Ramos (cell line): Measurements from ENCODE around the gene PSMB10.

Experiments
- in situ Hi-C: fragments of 300-500 bp; cut with MboI; formaldehyde crosslinking; loops from one replicate; pipeline ENCODE4 v1.14.3; 2022; ENCODE audit warnings: low sequenced_read_pairs; ENCODE audit not compliant: unreplicated experiment

Gene PSMB10

DNA sequence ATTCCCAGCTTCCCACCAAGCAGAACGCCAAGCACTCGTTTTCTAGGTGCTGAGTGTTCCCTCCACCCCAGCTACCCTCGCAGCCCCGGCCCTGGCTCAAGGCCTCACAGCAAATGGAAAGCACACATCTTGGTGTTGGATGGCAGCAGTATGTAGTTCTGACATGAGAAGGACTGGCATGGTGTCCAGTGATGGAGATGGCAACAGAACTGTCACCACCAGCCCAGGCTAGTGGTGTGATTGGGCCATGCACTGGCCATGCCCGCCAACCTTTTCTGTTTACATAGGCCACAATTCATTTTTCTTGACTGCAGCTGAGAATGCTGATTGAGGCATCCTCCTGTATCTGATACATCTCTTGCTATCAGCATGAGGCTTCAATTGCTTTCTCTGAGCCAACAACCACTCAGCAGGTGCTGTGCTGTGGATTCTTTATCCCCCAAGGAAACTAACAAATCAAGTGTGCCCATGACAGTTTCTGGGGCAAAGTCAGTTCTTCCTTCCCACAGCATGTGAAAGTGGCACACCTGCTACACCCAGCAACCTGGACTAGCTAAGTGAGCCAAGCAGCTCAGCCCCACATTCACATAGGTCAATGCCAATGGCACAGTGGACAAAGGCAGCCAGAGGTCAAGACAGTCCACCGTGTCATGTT lies 28.0 kb upstream of the PSMB10 start:
- in situ Hi-C loops: no loop called here

DNA sequence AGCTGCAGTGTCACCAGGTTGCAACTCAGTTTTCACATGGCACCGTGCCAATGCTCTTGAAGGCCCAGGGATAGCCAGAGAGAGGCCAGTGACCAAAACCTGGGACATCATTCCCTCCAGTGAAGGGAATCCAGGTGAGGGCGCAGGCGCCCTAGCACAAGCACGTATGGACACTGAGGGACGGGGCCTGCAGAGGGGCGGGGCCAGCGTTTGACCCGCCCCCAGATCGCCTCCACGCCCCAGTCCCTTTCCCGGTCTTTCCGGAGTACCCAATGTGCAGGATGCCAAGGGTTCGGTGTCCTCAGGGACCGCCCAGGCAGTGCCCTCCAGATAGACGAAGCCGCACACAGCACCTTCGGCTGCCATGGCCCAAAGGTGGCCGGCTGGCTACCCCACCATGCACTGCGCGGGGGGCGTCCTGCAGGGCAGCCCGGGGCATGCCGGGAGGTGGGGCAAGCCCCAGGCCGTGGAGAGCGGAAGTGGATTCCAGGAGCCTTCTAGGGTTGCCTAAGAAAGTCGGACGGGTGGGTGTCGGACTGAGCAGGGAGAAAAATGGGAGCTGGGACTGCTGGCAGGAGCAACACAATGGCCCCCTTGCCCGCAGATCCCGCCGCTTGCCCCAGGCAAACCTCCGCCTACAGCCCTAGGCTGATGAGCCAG lies 27.1 kb upstream of the PSMB10 start:
- in situ Hi-C loops: no loop called here

DNA sequence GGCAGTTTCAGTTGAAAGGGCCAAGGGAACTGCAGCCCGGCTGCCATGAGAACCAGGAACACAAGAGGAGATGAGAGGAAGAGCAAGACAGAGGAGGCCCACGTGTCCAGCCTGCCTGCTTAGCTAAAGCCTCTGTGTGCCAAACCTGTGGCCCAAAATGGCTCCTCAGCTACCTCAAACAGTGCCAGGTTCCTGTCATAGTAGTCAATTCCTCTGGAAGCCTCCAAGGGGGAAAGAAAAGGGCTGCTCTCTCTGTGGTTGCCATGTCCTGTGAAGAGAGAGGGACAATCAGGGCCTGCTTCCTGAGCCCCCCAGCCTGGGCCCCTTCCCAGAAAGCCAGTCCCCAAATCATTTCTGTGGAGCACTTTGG lies 26.6 kb upstream of the PSMB10 start:
- in situ Hi-C loops: no loop called here

DNA sequence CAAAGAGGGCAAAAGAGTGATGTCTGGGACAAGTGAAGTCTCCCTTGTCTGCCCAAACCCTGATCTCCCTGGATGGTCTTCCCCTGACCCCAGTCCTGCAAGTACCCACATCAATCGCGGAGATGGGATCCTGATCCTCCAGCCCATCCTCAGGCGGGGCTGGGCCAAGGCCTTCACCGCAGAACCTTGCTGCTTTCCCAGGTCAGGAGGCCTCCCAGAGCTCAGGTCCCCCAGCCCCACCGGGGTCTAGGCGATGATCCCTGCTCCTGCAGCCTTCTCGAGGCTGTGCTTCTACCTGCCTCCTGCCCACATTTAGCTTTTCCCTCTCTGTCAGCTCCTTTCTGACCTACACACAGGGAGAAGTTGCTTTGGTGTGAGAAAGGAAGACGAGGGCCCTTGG lies 25.5 kb upstream of the PSMB10 start:
- in situ Hi-C loops: no loop called here

DNA sequence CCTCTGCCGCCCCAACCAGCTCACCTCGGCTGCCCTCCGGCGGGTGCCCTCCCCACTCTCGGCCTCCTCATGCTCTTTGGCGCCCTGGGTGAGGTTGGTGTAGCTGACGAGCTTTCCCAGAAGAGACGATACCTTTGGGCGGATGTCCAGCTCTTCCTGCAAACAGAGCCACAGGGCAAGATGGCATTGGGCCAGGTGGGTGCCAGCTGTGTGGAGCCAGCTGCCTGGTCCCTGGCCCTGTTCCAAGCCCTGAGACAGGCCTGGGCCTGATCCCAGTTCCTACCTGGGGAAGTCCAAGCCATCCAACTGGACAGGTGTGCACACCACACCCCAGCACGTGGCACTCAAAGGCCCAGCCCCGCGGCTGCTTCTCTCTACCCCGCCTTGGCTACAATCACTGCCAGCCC lies 24.9 kb upstream of the PSMB10 start:
- in situ Hi-C loops: no loop called here

DNA sequence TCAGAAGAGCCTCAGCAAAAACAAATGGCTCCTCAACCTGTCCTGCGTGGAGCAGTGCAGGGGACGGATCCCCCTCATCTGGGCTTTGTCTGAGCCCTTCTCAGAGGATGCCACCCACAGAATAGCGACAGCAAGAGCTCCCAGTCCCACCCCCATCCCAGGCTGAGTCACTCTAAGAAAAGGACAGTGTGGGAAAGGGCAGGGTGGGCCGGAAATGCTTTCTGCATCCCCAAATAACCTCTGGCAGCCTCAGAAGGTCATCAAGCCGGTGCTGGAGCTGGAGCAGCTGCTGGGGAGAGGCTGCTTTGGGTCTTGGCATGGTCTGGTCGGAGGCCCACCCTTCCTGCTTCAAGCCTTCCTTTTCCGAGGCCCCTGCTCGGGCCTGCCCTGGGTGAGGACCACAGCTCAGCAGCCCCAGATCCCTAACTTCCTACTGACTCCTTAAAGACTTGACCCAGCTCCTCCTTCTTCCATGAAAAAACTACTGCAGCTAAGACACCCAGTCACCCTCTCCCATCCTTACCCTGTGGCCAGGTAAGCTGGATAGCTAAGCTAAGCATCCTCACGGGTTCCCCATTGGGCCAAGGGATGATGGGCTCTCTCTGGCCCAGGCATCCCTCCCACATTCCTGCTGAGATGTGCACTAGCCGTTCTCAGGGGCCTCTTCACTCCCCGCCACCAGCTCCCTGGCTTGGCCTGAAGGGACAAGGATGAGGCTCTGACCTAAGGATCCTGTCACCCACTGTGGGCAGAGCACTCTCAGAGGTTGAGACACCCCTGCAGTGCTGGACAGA lies 23.1 kb upstream of the PSMB10 start:
- in situ Hi-C loops: no loop called here

DNA sequence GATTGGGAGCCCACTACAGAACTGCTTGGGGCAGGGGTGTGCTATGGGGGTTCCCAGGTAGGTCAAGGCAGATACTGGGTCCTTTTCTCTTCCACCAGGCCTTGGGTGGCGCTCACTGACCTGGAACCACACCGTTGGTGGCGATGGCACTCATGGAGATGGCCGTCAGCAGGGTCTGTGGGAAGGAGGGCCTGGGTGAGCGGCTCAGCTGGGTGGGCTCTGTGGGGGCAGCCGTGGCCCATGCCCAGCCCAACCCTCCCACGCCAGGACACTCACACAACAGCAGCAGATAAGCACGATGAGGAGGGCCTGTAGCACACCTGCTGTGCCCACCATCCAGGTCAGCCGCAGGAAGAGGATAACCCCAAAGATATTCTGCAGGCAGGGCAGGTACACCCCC lies 21.0 kb upstream of the PSMB10 start:
- in situ Hi-C loops: no loop called here

DNA sequence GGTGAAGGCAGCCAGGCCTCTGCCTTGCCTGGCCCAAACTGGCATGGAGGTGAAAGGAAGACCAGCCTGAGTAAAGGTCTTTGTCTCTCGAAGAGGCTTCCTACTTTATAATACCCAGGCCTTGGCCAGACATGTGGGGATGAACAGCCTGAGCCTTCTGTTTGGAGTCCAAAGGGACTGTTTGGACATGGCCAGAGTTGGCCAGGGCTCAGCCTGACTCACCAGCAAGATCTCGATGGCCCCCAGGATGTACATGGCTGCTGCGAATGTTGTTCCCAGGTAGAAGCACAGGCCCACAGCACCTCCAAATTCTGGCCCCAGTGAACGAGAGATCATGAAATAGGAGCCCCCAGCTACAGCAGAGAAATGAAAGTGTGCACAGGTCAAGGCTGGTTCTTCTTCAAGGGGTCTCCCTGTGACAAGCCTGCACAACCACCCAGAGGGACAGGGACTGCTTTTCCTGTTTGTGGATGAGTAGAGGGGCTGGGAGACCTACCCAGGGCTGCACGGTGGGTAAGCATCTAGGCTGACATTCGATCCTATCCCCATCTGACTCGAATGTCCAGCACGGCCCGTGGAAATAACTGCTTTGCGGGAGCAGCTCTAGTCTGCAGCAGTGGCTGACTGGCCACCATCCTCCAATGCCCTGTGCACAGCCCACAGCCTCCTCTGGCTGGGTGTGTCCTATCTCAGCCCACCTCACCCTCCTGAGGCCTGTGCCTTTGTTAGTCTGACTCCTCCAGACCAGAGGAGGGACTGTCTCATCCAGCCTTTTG lies 18.0 kb upstream of the PSMB10 start:
- in situ Hi-C loops: no loop called here

DNA sequence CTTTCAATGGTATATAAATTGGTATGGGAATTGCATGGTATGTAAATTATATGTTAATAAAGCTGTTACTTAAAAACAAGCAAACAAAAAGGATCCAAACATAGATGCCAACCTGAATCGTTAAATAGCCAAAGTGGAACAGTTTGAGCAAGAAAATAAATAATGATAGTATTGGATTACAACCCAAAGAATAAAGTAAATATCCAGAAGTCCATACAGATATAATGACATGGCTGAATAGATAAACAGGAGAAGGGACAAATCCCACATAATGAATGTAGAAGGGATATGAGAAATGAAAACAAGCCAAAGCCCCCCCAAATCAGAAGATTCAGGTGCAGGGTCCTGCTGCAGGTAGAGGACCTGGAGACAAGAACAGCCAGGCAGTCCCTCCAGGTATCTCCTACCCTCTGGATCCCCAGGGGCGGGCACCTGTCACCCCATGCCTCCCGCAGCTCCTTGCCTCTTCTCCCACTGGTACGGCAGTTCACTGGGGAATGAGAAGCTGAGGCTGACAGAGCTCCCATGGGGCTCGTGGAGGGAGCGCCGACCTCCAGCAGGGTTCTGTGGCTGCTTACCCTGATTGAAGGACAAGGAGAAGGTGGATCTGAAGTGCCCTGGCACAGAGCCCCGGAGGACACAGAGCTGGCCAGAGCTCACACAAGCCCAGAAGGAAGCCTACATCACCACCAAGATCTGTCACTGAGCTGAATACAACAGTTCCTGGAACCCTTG lies 17.2 kb upstream of the PSMB10 start:
- in situ Hi-C loops: no loop called here

DNA sequence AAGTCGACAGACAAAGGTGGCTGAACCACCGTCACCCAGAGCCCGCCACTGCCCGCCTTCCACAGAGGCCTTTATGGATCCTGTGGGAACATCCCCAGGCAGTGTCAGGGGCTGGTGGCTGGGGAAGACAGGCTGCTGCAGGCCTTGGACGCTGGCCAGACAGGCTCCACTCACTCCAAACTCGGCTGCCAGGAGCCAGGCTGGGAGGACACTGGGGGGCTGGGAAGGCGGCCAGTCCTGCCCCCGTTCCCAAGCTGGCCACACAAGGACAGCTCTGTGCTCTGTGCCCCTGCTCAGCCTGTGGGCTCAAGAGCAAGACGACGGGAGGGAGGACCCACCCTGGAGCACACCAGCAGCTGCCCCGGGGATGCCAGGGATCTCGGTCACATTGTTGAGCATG lies 14.8 kb upstream of the PSMB10 start:
- in situ Hi-C loops: no loop called here

DNA sequence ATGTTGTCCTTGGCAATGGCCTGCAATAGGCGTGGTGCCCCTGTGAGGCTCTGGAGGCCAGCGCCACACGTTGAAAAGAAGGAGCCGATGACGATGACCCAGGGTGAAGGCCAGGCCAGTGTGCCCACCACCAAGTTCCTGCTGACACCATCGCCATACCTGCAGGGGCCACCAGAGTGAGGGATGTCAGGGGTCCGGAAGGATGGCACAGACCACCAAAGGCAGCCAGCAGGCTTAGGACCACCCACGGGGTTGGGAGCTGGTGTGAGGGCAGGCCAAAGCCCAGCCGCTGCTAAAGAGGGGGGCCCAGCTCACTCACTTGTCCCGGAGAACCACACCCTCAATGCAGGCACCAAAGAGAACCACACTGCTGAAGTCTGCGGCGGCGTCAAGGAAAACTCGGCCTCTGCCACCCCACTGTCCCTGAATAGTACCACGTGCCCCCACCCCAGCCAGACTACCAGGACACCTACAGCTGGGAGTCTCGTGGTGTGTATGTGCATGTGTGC lies 13.7 kb upstream of the PSMB10 start:
- in situ Hi-C loops: no loop called here

DNA sequence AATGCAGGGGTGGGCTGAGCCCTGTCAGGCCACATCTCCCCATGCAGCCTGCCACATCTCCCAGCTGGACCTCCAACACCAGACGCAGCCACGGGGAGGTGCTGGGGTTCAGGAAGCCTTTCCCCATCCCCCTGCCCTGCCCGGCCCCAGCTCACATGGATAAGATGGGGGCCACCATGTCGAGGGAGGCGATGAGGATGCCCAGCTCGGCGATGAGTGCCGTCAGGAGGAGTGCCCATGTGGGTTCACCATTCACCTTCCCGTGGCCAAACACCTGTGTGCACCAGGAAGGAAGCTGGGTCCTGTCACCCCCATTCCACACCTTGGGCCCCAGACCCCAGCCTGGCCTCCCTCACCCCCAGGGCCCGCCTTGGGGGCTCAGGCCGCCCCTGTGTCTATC lies 13.0 kb upstream of the PSMB10 start:
- in situ Hi-C loops: no loop called here

DNA sequence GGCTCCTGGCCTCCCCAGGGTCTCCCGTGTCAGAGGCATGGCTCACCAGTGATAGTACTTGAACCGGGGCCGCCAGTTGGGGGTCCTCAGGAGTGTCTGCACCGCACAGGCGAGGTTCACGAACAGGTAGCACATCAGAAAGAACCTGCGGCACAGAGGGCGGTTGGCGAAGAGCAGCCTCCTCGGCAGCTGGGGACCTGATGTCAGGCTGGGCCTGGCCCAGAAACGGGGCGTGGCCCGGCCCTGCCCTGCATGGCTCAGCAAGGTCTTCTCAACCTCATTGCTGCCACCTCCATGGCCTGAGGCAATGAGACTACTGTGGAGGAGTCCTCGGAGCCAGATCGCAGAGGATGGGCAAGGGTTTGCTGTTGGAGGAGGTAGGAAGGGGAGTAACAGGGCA lies 11.4 kb upstream of the PSMB10 start:
- in situ Hi-C loops: no loop called here

DNA sequence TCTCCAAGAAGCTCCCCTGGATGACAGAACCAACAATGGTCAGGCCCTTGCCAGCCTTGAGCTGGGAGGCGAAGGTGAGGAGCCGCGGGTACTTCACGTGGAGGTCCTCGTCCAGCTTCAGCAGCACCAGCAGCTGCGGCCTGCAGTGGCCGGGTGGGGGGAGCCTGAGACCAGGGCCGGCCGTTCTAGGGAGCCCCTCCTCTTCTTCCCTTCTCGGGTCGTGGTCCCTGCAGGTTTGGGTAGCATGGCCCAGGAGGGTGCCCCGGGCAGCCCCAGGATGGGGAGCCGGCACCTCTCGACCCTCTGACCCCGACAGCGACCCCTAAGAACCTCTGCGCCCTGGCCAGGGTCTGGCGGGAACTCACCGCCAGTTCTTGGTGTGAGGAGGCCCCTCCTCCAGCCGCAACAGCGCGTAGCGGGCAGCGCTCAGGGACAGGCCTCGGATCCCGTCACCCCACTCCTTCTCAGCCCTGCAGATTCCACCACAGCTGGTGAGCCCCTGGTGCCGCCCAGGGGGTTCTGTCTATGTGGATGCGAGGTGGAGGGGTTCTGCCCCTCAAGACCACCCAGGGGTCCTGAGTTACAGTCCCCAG lies 10.4 kb upstream of the PSMB10 start:
- in situ Hi-C loops: no loop called here

DNA sequence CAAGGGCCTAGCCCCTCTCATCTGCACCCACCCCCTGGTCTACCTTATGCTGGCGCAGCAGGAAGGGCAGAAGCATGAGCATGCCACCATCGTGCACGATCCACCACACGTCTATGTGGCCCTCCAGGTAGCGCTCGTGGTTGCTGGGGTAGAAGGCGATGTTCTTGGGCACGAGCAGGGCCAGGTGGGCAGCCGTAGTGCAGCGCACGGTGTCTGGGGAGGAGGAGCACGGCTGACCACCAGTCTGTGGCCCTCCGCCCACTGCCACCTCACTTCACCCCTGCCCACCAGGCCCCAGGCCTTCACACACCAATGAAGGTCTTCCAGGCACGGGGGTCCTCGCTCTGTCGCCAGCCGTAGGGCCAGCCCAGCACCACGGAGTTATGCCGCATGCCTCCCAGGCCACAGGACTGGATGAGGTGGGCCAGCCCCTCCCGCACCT lies 9.5 kb upstream of the PSMB10 start:
- in situ Hi-C loops: no loop called here

DNA sequence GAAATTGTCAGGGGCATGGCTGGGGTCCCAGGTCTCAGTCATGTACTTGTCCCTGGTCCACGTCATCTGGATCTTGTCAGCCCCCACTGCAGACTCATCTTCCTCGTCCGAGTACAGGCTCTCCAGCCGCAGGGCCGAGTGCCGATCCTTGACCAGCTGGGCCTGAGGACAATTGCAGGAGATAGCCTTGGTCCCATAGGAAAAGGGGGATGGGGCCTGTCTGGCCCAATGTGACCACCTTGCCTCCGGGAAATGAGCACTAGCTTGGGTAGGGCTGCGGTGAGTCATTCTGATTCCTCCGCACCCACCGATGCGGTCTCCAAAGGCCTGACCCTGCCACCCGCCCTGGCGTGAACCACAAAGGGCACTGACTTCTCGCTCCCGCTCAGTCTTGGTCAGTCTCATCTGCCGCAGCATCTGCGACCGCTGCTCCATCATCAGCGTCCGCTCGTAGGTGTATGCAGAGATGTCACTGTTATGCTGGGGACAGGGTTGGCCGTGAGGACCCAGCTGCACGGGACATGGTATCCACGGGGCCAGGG lies 8.8 kb upstream of the PSMB10 start:
- in situ Hi-C loops: no loop called here

DNA sequence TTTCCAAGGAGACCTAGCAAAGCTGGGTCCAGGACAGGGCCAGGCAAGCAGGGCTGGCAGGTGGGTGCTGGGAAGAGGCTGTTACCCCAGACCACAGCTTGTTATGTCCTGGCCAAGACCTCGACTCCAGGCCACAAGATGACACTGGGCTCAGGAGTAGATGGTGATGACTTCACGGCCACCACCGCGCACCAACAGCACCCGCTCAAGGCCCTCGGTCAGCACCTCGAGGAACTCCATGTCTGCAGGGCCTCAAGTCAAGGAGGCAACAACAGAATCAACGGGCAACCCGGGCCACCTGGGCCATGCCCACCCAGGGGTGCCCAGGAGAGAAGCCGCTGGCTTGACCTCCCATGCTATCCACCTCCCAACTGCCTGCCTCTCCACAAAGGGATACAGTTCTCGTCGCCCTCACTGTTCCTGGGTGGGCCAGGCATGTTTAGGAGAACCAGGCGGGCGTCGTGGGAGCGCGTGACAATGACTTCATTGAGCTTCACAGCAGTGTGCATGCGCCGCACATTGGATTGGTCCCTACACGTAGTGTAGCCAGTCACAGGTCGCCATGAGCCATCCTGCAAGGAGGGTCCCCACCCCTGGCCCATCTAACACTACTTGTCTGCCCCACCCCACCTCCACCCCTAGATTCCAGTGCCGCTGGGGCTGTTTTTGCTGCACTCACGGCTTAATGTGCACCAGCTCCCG lies 8.2 kb upstream of the PSMB10 start:
- in situ Hi-C loops: no loop called here

DNA sequence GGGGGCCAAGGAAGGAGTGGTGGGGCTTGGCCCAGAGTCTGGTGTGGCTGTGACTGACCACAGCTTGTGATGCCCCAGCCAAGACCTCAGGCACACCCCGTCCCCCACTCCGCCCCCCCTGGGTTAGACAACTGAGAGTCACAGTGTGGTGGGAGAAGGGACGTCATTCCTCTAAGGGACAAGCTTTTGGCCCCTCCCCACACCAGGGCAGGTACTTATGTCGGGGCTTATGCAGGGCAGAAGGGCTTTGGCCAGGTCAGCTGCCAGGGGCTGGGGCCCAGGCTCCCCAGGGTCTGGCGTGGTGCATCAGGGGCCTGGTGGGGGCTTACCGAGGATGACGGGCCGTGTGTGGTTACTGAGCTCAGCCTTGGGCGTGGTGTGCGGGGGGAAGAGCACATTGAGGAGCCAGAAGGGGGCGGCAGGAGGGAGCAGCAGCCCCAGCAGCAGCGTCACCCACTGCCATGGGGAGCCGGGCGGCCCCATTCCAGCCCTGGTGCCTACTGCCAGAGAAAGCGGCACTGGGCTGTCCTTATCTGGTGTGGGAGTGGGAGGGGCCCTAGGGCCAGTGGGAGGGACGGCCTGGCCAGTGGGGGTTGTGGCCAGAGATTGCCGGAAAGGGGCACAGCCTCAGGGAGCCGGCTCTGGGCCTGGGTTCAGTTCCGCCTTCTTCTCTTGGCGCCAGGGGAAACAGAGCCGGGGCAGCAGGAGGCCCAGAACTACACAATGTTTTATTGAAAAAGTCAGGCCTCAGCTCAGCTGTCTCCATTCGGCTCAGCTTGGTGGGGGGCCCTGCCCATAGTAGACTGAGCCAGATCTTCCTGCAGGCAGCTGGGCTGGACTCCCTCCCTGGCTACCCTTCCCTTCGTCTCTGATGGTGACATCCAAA lies 7.2 kb upstream of the PSMB10 start, which contains the start of gene LCAT:
TSS of gene LCAT (minus strand) at position 502 of the 886 bp plus-strand sequence. CDS start at position 483, 19 bp downstream.
- in situ Hi-C loops: no loop called here
